HL-60 (cell line): ENCODE measurements around the gene PRSS8.

Experiments
- DNase-seq, 2 experiments: peaks; one replicate each; pipeline ENCODE4 v3.0.0-alpha.2; 2010 to 2020; ENCODE audit warnings: low read depth in 1 of 2, low spot score in 1 of 2
- H3K27ac ChIP-seq: fragments of 250-450 bp; sonication (Bioruptor Pico); replicated peaks from 2 replicates; pipeline ENCODE4 v1.5.1; 2020; ENCODE audit warnings: mild to moderate bottlenecking, moderate library complexity
- H3K27me3 ChIP-seq: fragments of 250-450 bp; sonication (Bioruptor Pico); 2 replicates; pipeline ENCODE4 v1.5.1; 2021; ENCODE audit warnings: mild to moderate bottlenecking, moderate library complexity; ENCODE audit not compliant: insufficient read depth, poor library complexity, severe bottlenecking
- H3K4me3 ChIP-seq: replicated peaks from 2 replicates; pipeline ENCODE4 v1.5.1; 2011; ENCODE audit warnings: mild to moderate bottlenecking, control low read depth, low read length; ENCODE audit not compliant: insufficient read depth
- GABPA ChIP-seq: IDR thresholded peaks from 2 replicates; pipeline ENCODE4 v1.6.1; 2012; ENCODE audit warnings: low read depth
- POLR2AphosphoS5 ChIP-seq: IDR thresholded peaks from 2 replicates; pipeline ENCODE4 v1.6.1; 2012; ENCODE audit warnings: low read depth
- REST ChIP-seq: IDR thresholded peaks from 2 replicates; pipeline ENCODE4 v1.6.1; 2012; ENCODE audit warnings: low read depth; ENCODE audit not compliant: insufficient replicate concordance
- SPI1 ChIP-seq: IDR thresholded peaks from 2 replicates; pipeline ENCODE4 v1.6.1; 2012; ENCODE audit warnings: low read depth, mild to moderate bottlenecking, borderline replicate concordance
- TF ChIP-seq, protein P1 (sequence below): IDR thresholded peaks from one replicate; pipeline ENCODE4 v1.5.1; 2011; ENCODE audit warnings: low read length, control low read depth, inconsistent platforms; ENCODE audit not compliant: insufficient read depth

PRSS8 gene

GRCh38 chr16:31092330-31092729 is 43.2 kb downstream of the PRSS8 start:
- Histone ChIP-seq H3K27me3 (no peaks in the 10 kb centered on the region), H3K27ac (no peak overlapping the region), H3K4me3 (no peak overlapping the region)
- no peak for DNase-seq
- TF ChIP-seq GABPA (no peak), SPI1 (no peak)

GRCh38 chr16:31090540-31090939 is 45.0 kb downstream of the PRSS8 start:
- H3K4me3 ChIP-seq = no peak overlapping the region
- no peaks in the 10 kb centered on the region for H3K27me3 ChIP-seq
- DNase-seq = no peak
- TF ChIP-seq REST (no peak), GABPA (no peak), SPI1 (no peak), POLR2AphosphoS5 (no peak)
- TF ChIP-seq, protein P1, sequence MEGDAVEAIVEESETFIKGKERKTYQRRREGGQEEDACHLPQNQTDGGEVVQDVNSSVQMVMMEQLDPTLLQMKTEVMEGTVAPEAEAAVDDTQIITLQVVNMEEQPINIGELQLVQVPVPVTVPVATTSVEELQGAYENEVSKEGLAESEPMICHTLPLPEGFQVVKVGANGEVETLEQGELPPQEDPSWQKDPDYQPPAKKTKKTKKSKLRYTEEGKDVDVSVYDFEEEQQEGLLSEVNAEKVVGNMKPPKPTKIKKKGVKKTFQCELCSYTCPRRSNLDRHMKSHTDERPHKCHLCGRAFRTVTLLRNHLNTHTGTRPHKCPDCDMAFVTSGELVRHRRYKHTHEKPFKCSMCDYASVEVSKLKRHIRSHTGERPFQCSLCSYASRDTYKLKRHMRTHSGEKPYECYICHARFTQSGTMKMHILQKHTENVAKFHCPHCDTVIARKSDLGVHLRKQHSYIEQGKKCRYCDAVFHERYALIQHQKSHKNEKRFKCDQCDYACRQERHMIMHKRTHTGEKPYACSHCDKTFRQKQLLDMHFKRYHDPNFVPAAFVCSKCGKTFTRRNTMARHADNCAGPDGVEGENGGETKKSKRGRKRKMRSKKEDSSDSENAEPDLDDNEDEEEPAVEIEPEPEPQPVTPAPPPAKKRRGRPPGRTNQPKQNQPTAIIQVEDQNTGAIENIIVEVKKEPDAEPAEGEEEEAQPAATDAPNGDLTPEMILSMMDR = no peak
- H3K27ac ChIP-seq = no peak overlapping the region

GRCh38 chr16:31089199-31089598 is 46.3 kb downstream of the PRSS8 start:
- TF ChIP-seq REST = no peak
- TF ChIP-seq GABPA = no peak
- H3K4me3 ChIP-seq = no peak overlapping the region
- DNase-seq = no peak
- no peaks in the 10 kb centered on the region for H3K27me3 ChIP-seq
- H3K27ac ChIP-seq = no peak overlapping the region

- H3K27me3 ChIP-seq = no peaks in the 10 kb centered on the region
- no peak within 1 kb of the TSS for H3K4me3 ChIP-seq
- no peak within 1 kb of the TSS for H3K27ac ChIP-seq
- no peak for TF ChIP-seq POLR2AphosphoS5
- TF ChIP-seq, protein P1 = no peak
- TF ChIP-seq REST = no peak
- TF ChIP-seq GABPA = no peak
- no peak for DNase-seq
These were observed 46.9 kb downstream of the PRSS8 start, which contains the start of gene PRSS53 for GRCh38 chr16:31088459-31089183. TSS of gene PRSS53 (minus strand) at chr16:31088943. CDS start at chr16:31088809, 134 bp downstream.
